ENCODE data around the gene OOSP4A. TPM values are rescaled to one million over a fixed set of nuclear protein-coding genes. Genes with fewer than 3 reads are reported as not detected.
A peak's percentile ranks its signal among the peaks of the same experiment; 100 is the strongest.

OOSP4A gene
- polyA plus RNA-seq, 1 donor from 2014 or later, result not detected

DNA sequence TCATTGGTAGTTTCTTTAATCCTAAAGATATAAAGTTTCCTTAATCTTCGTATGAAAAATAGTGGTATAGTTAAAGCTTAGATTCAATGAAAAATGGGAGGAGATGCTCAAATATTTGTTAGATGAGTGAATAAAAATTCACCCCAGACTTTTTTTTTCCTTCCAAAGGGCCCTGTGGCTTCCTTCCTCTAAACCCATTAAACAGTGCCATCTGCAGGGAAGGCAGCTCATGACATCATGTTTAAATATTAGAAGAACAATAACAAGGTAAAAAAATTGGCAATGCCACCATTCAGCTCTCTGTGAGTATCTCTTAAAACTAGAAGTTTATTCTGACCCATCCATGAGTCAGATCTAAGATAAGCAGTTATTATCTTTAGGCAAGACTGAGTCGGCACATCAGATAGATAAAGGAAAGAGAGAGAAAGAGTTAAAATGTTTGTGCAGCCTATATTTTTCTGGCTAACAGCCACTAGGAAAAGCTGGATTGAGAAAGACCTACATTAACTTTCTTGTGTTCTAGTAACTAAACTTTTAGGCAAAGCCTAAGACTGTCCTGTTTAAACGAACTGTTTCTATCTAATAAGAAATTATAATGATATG, 44.7 kb upstream of the OOSP4A start:
- H3F3A ChIP-seq (ENCODE audit: insufficient read depth, low read length, poor library complexity, severe bottlenecking), result no peaks in the 10 kb centered on the region
- H3K9ac ChIP-seq (ENCODE audit: low read length), result no peak overlapping the region
- H2AFZ ChIP-seq (ENCODE audit: low read depth, low read length), result no peak overlapping the region
- no peaks in the 10 kb centered on the region for H4K20me1 ChIP-seq (ENCODE audit: insufficient read depth)
- H3K4me2 ChIP-seq (ENCODE audit: low read length), result no peak overlapping the region
- peaks cover 14% of the 10 kb centered on the region for H3K9me3 ChIP-seq (ENCODE audit: low read length)
- H3K27me3 ChIP-seq (ENCODE audit: insufficient read depth, low read depth, low read length), result no peaks in the 10 kb centered on the region
- no peaks in the 10 kb centered on the region for H3K79me2 ChIP-seq (replicated peaks; ENCODE audit: insufficient read depth, low read length)
- H3K27ac ChIP-seq (ENCODE audit: low read length), result no peak overlapping the region
- H3K9me2 ChIP-seq (ENCODE audit: insufficient read depth, low read length), result no peaks in the 10 kb centered on the region
- no peaks in the 10 kb centered on the region for H3K36me3 ChIP-seq (ENCODE audit: insufficient read depth, low read length)
- TF ChIP-seq MXI1 (conservative IDR thresholded peaks at IDR 0.05; ENCODE audit: poor library complexity, severe bottlenecking), result no peak
- TF ChIP-seq POLR2AphosphoS5 (IDR thresholded peaks at IDR 0.05), result no peak
- TF ChIP-seq, protein P1, sequence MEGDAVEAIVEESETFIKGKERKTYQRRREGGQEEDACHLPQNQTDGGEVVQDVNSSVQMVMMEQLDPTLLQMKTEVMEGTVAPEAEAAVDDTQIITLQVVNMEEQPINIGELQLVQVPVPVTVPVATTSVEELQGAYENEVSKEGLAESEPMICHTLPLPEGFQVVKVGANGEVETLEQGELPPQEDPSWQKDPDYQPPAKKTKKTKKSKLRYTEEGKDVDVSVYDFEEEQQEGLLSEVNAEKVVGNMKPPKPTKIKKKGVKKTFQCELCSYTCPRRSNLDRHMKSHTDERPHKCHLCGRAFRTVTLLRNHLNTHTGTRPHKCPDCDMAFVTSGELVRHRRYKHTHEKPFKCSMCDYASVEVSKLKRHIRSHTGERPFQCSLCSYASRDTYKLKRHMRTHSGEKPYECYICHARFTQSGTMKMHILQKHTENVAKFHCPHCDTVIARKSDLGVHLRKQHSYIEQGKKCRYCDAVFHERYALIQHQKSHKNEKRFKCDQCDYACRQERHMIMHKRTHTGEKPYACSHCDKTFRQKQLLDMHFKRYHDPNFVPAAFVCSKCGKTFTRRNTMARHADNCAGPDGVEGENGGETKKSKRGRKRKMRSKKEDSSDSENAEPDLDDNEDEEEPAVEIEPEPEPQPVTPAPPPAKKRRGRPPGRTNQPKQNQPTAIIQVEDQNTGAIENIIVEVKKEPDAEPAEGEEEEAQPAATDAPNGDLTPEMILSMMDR (IDR thresholded peaks at IDR 0.05; ENCODE audit: poor library complexity, severe bottlenecking), result peak; percentile 21
- TF ChIP-seq, protein P2, sequence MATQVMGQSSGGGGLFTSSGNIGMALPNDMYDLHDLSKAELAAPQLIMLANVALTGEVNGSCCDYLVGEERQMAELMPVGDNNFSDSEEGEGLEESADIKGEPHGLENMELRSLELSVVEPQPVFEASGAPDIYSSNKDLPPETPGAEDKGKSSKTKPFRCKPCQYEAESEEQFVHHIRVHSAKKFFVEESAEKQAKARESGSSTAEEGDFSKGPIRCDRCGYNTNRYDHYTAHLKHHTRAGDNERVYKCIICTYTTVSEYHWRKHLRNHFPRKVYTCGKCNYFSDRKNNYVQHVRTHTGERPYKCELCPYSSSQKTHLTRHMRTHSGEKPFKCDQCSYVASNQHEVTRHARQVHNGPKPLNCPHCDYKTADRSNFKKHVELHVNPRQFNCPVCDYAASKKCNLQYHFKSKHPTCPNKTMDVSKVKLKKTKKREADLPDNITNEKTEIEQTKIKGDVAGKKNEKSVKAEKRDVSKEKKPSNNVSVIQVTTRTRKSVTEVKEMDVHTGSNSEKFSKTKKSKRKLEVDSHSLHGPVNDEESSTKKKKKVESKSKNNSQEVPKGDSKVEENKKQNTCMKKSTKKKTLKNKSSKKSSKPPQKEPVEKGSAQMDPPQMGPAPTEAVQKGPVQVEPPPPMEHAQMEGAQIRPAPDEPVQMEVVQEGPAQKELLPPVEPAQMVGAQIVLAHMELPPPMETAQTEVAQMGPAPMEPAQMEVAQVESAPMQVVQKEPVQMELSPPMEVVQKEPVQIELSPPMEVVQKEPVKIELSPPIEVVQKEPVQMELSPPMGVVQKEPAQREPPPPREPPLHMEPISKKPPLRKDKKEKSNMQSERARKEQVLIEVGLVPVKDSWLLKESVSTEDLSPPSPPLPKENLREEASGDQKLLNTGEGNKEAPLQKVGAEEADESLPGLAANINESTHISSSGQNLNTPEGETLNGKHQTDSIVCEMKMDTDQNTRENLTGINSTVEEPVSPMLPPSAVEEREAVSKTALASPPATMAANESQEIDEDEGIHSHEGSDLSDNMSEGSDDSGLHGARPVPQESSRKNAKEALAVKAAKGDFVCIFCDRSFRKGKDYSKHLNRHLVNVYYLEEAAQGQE (IDR thresholded peaks at IDR 0.05; ENCODE audit: borderline replicate concordance), result no peak
- TF ChIP-seq TAF1 (IDR thresholded peaks at IDR 0.05; ENCODE audit: low read depth), result no peak
- TF ChIP-seq EP300 (conservative IDR thresholded peaks at IDR 0.05; ENCODE audit: poor library complexity, severe bottlenecking), result no peak
- TF ChIP-seq SMC3 (conservative IDR thresholded peaks at IDR 0.05; ENCODE audit: poor library complexity), result no peak
- no peak for TF ChIP-seq RAD21 (conservative IDR thresholded peaks at IDR 0.05)
- no peak overlapping the region for H3K4me3 ChIP-seq (ENCODE audit: low read length)

DNA sequence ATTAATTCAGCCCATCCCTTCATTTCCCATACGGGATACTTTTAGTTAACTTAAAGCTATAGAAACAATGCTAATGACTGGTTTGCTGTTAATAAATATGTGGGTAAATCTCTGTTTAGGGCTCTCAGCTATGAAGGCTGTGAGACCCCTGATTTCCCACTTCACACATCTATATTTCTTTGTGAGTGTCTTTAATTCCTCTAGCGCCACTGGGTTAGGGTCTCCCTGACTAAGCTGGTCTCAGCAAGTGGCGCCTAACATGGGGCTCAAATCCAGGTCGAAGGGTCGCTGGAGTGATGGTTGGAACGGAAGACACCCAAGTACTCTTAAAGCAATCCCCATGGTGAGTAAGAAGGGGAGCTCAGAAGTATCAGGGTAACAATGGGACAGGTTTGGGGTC, 40.0 kb upstream of the OOSP4A start:
- no peaks in the 10 kb centered on the region for H3F3A ChIP-seq (ENCODE audit: insufficient read depth, low read length, poor library complexity, severe bottlenecking)

More for the DNA sequence above, 40.0 kb upstream of the OOSP4A start:
- H3K4me2 ChIP-seq (ENCODE audit: low read length), result no peak overlapping the region
- no peaks in the 10 kb centered on the region for H4K20me1 ChIP-seq (ENCODE audit: insufficient read depth)
- TF ChIP-seq RAD21 (conservative IDR thresholded peaks at IDR 0.05) (no peak), POLR2AphosphoS5 (IDR thresholded peaks at IDR 0.05) (no peak), EP300 (conservative IDR thresholded peaks at IDR 0.05; ENCODE audit: poor library complexity, severe bottlenecking) (no peak), TAF1 (IDR thresholded peaks at IDR 0.05; ENCODE audit: low read depth) (no peak), EZH2 (IDR thresholded peaks at IDR 0.05; ENCODE audit: borderline replicate concordance, insufficient read depth, low read length, poor library complexity, severe bottlenecking) (no peak), MXI1 (conservative IDR thresholded peaks at IDR 0.05; ENCODE audit: poor library complexity, severe bottlenecking) (no peak), SMC3 (conservative IDR thresholded peaks at IDR 0.05; ENCODE audit: poor library complexity) (no peak)
- TF ChIP-seq, protein P1 (IDR thresholded peaks at IDR 0.05; ENCODE audit: poor library complexity, severe bottlenecking), result no peak
- TF ChIP-seq, protein P2 (IDR thresholded peaks at IDR 0.05; ENCODE audit: borderline replicate concordance), result no peak
- H3K9me2 ChIP-seq (ENCODE audit: insufficient read depth, low read length), result no peaks in the 10 kb centered on the region
- no peaks in the 10 kb centered on the region for H3K79me2 ChIP-seq (replicated peaks; ENCODE audit: insufficient read depth, low read length)
- H3K27me3 ChIP-seq (ENCODE audit: insufficient read depth, low read depth, low read length), result no peaks in the 10 kb centered on the region
- H3K4me3 ChIP-seq (ENCODE audit: low read length), result no peak overlapping the region
- peaks cover 14% of the 10 kb centered on the region for H3K9me3 ChIP-seq (ENCODE audit: low read length)
- no peaks in the 10 kb centered on the region for H3K36me3 ChIP-seq (ENCODE audit: insufficient read depth, low read length)
- H3K9ac ChIP-seq (ENCODE audit: low read length), result no peak overlapping the region
- no peak overlapping the region for H2AFZ ChIP-seq (ENCODE audit: low read depth, low read length)
- no peak overlapping the region for H3K27ac ChIP-seq (ENCODE audit: low read length)

Data from neural cell (in vitro differentiated cells).